H1 (cell line): Measurements from ENCODE around the gene PPP1CA. TPM values are rescaled to one million over a fixed set of nuclear protein-coding genes. Genes with fewer than 3 reads are reported as not detected.
A peak's percentile ranks its signal among the peaks of the same experiment; 100 is the strongest.

Experiments used
- ATF3 ChIP-seq: IDR thresholded peaks from 2 replicates; pipeline ENCODE4 v1.6.1; 2011; ENCODE audit warnings: low read depth, mild to moderate bottlenecking, low read length; ENCODE audit not compliant: insufficient read depth
- CBX5 ChIP-seq: fragments of 300-800, 300-1000 bp; sonication (generic); IDR thresholded peaks from 2 replicates; pipeline ENCODE4 v1.7.1; 2016; ENCODE audit warnings: antibody characterized with exemption, low read length, low read depth
- CHD2 ChIP-seq: IDR thresholded peaks from 2 replicates; pipeline ENCODE4 v1.6.1; 2012; ENCODE audit warnings: low read length, improper control_type of control experiment
- CTCF ChIP-seq, 3 experiments: IDR thresholded peaks; 1 replicate in 2 of 3; 2 replicates in 1 of 3; pipeline versions ENCODE4 v1.5.1 to v1.6.1; 2011; ENCODE audit warnings: low read length in 3 of 3, mild to moderate bottlenecking in 3 of 3, inconsistent platforms in 2 of 3, low read depth in 1 of 3, moderate library complexity in 1 of 3; ENCODE audit not compliant: insufficient read depth in 1 of 3; ENCODE audit errors: control extremely low read depth in 1 of 3
- FOSL1 ChIP-seq: IDR thresholded peaks from 2 replicates; pipeline ENCODE4 v1.6.1; 2011; ENCODE audit warnings: mild to moderate bottlenecking, low read depth, low read length, moderate library complexity; ENCODE audit not compliant: insufficient read depth
- HDAC2 ChIP-seq, 2 experiments: fragments of 300-600 bp in 1 of 2; sonication (generic) in 1 of 2; IDR thresholded peaks; 2 replicates each; pipeline ENCODE4 v1.6.1; 2011 to 2012; ENCODE audit warnings: low read depth in 2 of 2, low read length in 2 of 2, mild to moderate bottlenecking in 2 of 2, moderate library complexity in 2 of 2, borderline replicate concordance in 1 of 2, inconsistent platforms in 1 of 2
- KDM4A ChIP-seq: IDR thresholded peaks from one replicate; pipeline ENCODE4 v1.7.1; 2012; ENCODE audit warnings: low read depth, mild to moderate bottlenecking, moderate library complexity, low read length, inconsistent platforms; ENCODE audit not compliant: severe bottlenecking
- KDM5A ChIP-seq: fragments of 200-600 bp; IDR thresholded peaks from 2 replicates; pipeline ENCODE4 v1.7.1; 2012; ENCODE audit warnings: mild to moderate bottlenecking, low read length, inconsistent platforms, mixed read lengths
- RAD21 ChIP-seq, 2 experiments: IDR thresholded peaks in 1 of 2; conservative IDR thresholded peaks in 1 of 2; 2 replicates each; pipeline ENCODE4 v1.6.1; 2011; ENCODE audit warnings: low read depth in 2 of 2, low read length in 2 of 2, improper control_type of control experiment in 1 of 2, inconsistent platforms in 1 of 2, mild to moderate bottlenecking in 1 of 2, moderate library complexity in 1 of 2
- SAP30 ChIP-seq: fragments of 300-600 bp; sonication (generic); IDR thresholded peaks from 2 replicates; pipeline ENCODE4 v1.7.1; 2012; ENCODE audit warnings: low read length, moderate library complexity, mild to moderate bottlenecking, inconsistent platforms; ENCODE audit not compliant: insufficient read depth, insufficient replicate concordance
- SIX5 ChIP-seq: IDR thresholded peaks from 2 replicates; pipeline ENCODE4 v1.6.1; 2011; ENCODE audit warnings: mild to moderate bottlenecking, low read depth, low read length
- SP4 ChIP-seq: IDR thresholded peaks from 2 replicates; pipeline ENCODE4 v1.6.1; 2012; ENCODE audit warnings: low read length, inconsistent platforms
- SRF ChIP-seq: IDR thresholded peaks from 2 replicates; pipeline ENCODE4 v1.6.1; 2011; ENCODE audit warnings: mild to moderate bottlenecking, low read depth, low read length, moderate library complexity
- SUZ12 ChIP-seq: fragments of 200-600 bp; sonication (generic); IDR thresholded peaks from 2 replicates; pipeline ENCODE4 v1.6.1; 2012; ENCODE audit warnings: mild to moderate bottlenecking, inconsistent platforms, low read length, moderate library complexity, mixed read lengths
- TAF7 ChIP-seq: optimal IDR thresholded peaks from 2 replicates; pipeline ENCODE3; 2011; ENCODE audit warnings: low read depth, mild to moderate bottlenecking, inconsistent platforms, low read length, moderate library complexity, borderline replicate concordance
- TBP ChIP-seq: IDR thresholded peaks from 2 replicates; pipeline ENCODE4 v1.6.1; 2011; ENCODE audit warnings: low read depth, low read length, improper control_type of control experiment
- TCF12 ChIP-seq: IDR thresholded peaks from 2 replicates; pipeline ENCODE4 v1.6.1; 2011; ENCODE audit warnings: low read depth, mild to moderate bottlenecking, low read length
- USF2 ChIP-seq: IDR thresholded peaks from 2 replicates; pipeline ENCODE4 v1.6.1; 2011; ENCODE audit warnings: low read length, improper control_type of control experiment
- YY1 ChIP-seq: IDR thresholded peaks from 2 replicates; pipeline ENCODE4 v1.6.1; 2011; ENCODE audit warnings: low read depth, mild to moderate bottlenecking, low read length
- polyA plus RNA-seq, 7 experiments: library from polyadenylated mRNA; depleted of rRNA in 3 of 7; stranded (reverse) in 5 of 7; unstranded in 2 of 7; fragments of >200 nt in 5 of 7; fragments of 200-250 nt in 2 of 7; gene quantifications; 1 replicate in 5 of 7; 2 replicates in 1 of 7; 4 replicates in 1 of 7; pipeline versions ENCODE4 v1.2.1 to v1.2.3, GENCODE V29; 2011 to 2013; ENCODE audit warnings: missing spikeins in 2 of 7, mixed read lengths in 2 of 7
- total RNA-seq: library from RNA; stranded (reverse); fragmentation: NEBNext Ultra II Directional; extraction: Animal tissue kit (Norgen Biotek cat#: 25700); gene quantifications from 2 replicates; pipeline ENCODE4 v1.2.1, GENCODE V29; 2021

PPP1CA gene
- total and polyA plus RNA-seq, 2 of the 8 experiments (the other 6 are each of a cell fraction or from before 2014, with no cell fraction given) = 198 to 359 TPM

- TF ChIP-seq CBX5 = no peak
- TF ChIP-seq SUZ12 = no peak
- no peak for TF ChIP-seq USF2
- 0 out of 4 replicates have a peak, but pooled peaks of 1 of the 2 experiments have one; percentile 26 for TF ChIP-seq HDAC2 (IDR thresholded peaks at IDR 0.05; ENCODE audit: borderline replicate concordance in 1 of 2, low read depth in 2 of 2, low read length in 2 of 2)
- TF ChIP-seq FOSL1 = no peak
- peak; percentile 41; the same call in 1 of the 2 replicates for TF ChIP-seq TBP
- no peak for TF ChIP-seq TCF12
- TF ChIP-seq SRF = no peak
- TF ChIP-seq YY1 = no peak
- peak; percentile 64 for TF ChIP-seq KDM4A
- no peak for TF ChIP-seq SIX5
- TF ChIP-seq TAF7 = no peak
- TF ChIP-seq SAP30 = no peak
- 0 out of 2 replicates have a peak, but pooled peaks have one; percentile 13 for TF ChIP-seq SP4
- peak; percentile 72 for TF ChIP-seq CHD2
- no peak for TF ChIP-seq ATF3
- TF ChIP-seq KDM5A = no peak
- no peak for TF ChIP-seq RAD21 (IDR thresholded peaks at IDR 0.05 in 1 of 2, conservative IDR thresholded peaks at IDR 0.05 in 1 of 2; ENCODE audit: low read depth in 2 of 2, low read length in 2 of 2)
- no peak for TF ChIP-seq CTCF (IDR thresholded peaks at IDR 0.05; ENCODE audit: control extremely low read depth in 1 of 3, insufficient read depth in 1 of 3, low read depth in 1 of 3, low read length in 3 of 3)
Measured at GRCh38 chr11:67353317-67354074, 48.2 kb downstream of the PPP1CA start, which contains the start of gene POLD4 (continued).
